HG03025 (cell line): Measurements from ENCODE around the gene DYRK1B.
"Not testable (repeated sequence)": the region's sequence is repeated elsewhere in the genome, so short reads cannot be mapped to it uniquely, and the experiment has no call there.

Source experiments
- ATAC-seq: cut with Tn5 transposase; IDR thresholded peaks from one replicate; pipeline ENCODE4 v1.9.1; 2021; ENCODE audit warnings: mild to moderate bottlenecking, moderate library complexity; ENCODE audit not compliant: unreplicated experiment, low FRiP score

The DYRK1B gene

DNA sequence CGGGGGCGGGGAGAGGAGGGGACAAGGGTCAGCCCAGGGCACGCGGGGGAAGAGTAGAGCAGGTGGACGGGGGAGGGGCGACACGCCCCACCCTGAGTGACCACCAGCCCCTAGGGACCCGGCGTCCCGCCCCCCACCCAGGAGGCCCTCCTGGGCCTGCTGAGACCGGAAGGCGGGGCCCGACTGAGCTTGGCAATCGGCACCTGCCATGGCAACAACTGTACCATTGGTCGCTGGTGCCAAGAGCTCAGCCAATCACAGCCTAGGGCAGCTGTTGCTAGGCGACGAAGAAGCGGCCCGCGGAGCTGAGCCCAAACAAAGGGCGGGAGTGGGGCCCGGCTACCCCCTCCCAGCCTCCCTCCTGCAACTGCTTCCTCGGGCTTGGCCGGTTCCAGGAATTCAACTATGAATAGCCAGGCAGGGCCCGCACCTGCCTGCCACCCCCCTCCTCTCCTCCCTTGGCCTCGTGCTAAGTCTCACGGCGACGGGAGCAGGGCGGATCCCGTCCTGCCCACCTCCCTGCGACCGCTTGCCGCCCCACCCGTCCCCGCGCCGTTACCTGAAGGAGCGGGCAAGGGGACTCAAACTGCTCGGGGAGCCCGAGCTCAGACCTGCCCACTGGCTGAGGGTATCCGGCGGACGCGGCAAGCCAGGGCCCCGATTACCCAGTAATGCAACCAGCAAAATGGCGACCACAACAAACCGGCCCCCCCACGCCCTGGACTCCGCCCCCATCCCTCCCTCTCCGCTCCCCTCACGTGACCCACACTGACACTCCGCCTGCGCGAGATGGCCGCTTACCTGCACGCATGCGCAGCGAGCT, at the start of gene DYRK1B:
Gene DYRK1B (minus strand): TSS at position 699 of the 823 bp plus-strand sequence. CDS start 2,295 bp downstream, outside the sequence.
- ATAC-seq: peak; percentile 74

DNA sequence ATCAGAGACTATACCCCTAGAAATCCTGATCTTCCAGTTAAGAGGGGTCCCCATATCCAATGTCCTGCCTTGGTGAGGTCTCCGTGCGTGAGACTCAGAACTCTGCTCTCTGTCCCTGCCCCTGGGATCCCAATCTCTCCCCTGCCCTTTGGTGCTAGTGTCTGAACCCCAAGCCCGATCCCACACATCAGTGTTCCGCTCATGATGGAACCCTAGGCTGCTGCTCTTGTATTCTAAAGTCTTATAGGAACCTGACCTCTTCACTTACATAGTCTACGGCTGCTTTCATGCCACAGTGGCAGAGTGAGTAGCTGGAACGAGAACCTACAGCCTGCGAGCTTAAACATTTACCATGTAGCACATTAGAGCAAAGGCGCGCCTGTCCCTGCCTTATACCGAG, 48.7 kb upstream of the DYRK1B start:
- ATAC-seq: not testable (repeated sequence)

DNA sequence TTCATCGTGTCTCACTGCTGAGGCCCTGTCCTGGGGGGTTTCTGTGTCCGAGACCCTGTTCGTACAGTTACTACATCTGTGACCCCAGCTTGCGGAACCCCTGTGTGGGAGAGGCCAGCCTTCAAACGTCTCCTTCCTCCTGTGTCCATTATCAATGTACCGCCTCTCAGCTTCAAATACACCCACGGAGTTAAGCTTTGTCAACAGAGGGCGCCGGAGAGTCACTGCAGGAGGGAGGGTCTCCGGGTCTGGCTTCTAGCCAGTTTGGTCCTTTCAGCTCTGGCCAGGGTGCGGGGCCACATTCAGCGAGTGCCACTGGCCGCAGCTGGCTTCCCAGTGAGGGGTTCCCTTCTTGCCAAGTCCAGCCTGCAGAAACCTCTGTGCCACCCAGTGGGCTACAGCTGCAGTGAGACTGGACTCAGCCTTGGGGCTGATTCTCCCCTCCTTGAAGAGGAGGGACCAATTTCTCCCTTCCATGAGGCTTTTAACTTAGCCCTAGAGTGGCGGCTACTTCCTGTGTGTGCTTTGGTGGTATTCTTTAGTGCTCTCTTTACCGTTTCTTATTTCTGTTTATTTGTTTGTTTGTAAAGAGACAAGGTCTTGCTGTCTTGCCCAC, 47.6 kb upstream of the DYRK1B start:
- ATAC-seq: not testable (repeated sequence)

DNA sequence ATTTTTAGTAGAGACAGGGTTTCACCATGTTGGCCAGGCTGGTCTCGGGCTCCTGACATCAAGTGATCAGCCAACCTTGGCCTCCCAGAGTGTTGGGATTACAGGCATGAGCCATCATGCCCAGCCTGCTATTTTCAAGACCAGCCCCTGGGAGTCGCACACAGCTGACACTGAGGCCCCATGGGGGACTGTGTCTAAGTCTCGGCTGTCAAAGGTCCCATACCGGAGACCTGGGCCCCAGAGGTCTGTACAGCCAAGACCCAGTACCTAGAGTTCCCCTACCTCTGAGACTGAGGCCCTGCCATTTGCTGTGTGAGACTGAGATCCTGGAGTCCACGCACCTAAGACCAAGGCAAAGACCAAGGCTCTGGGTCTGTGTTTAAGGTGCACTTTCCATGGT, 46.3 kb upstream of the DYRK1B start:
- ATAC-seq: not testable (repeated sequence)

DNA sequence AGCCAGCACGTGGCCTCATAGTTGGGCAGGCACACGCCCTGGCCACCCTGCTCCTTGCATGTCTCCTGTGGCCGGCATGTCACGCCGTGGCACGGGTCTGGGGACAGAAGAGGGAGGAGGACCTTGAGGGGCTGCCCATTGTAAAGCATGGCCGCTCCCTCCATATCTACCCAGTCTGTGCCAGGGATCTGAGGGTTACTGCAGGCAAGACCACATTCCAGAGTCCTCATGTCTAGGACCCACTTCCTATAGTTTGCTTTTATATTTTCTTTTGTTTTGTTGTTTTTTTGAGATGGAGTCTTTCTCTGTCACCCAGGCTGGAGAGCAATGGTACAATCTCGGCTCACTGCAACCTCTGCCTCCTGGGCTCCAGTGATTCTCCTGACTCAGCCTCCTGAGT, 45.8 kb upstream of the DYRK1B start:
- not testable (repeated sequence) for ATAC-seq

DNA sequence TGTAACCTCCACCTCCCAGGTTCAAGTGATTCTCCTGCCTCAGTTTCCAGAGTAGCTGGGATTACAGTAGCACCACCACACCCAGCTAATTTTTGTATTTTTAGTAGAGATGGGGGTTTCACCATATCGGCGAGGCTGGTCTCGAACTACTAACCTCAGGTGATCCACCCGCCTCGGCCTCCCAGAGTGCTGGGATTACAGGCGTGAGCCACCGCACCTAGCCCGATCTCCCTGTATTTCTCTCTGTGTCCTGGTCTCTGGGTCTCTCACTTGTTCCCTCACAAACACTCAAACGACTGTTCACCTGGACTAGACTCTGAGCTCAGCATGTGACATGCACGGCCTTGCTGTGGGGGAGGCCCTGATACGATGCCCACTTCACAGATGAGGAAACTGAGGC, 44.9 kb upstream of the DYRK1B start:
- ATAC-seq: not testable (repeated sequence)

DNA sequence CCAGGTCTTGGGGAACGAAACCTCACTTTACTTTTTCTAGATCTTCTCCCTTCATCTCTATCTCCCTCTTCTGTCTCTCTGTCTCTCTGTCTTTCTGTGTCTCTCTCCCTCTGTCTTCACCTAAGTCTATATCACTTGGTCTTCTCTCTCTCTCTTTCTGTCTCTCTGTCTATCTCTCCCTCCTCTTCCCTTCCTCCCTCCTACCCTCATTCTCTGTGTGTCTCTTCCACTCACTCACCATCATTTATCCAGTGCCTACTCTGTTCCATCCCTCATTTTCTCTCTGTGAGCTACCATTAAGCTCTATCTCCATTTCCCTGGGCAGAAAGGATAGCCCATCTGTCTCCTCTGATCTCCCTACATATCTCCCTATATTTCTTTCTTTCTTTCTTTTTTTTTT, 44.4 kb upstream of the DYRK1B start:
- no peak for ATAC-seq

DNA sequence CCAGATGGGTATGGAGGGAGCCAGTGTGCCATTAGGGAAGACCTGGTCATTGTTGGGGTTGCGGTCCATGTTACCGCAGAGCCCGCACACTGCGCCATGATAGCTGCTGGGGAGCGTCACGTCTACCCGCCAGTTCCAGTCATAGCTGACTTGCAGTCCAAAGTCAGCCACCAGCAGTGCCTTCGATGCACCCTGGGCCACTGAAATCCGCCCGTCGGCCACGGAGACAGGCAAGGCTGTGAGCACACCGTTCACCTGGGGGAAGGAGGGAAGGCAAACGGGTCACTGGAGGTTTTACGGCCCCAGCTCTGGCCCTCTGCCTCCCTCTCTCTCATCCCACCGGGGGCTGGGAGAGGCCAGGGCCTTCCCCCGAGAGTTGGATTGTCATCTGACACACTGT, 44.0 kb upstream of the DYRK1B start:
- ATAC-seq: not testable (repeated sequence)

DNA sequence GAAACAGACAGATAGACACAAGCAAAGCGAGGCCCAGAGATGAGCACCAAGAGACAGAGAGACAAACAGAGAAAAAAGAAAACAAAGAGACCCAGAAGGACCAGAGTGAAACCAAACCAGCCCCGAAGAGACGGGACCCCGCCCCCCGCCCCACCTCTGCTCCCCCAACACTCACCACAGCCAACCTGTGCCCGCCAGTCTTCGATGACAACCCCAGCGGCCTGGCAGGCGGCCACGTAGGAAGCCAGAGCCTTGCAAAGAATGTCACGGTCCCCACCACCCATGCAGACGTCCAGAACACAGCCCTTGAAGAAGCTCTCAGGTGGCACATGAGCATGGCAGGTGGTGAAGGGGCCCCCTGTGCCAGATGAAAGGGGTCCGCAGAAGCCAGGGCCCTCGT, 43.5 kb upstream of the DYRK1B start:
- not testable (repeated sequence) for ATAC-seq

DNA sequence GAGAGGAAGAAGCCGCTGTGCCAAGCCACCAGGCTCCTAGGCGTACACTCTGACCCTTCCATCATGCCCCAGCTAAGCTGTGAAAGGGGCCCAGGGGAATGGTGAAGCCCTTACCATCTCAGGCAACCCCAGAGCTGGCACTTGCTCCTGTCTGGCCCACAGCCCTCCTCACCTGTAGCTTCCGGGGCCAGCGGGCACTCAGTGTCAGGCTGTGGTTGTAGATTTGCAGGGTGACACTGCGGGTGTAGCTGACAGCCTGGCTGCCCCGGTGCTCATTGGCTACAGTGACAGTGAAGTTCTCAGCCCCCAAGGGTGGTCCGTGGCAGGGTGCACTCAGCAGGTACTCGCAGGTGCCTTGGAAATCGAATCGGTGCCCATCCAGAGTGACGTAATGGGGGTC, 42.5 kb upstream of the DYRK1B start:
- not testable (repeated sequence) for ATAC-seq

DNA sequence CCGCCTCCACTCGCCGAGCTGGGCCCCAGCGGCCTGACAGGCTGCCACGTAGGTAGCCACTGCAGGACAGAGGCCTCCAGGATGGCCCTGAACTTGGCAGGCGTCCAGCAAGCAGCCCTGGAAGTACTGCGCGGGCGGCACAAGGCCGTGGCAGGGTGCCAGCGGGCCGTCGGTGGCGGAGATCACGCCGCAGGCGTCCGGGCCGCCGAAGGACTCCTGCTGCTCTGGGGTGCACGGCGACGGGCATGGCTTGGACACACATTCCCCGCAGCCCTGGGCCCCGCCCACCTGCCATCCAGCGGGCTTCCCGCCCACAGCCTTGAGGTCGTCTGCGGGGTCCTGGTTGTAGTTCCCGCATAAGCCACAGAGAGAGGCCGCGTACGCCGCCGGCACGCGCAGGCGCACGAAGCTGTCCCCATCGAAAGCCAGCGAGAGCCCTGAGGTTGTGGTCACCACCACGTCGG, 41.5 kb upstream of the DYRK1B start:
- not testable (repeated sequence) for ATAC-seq

DNA sequence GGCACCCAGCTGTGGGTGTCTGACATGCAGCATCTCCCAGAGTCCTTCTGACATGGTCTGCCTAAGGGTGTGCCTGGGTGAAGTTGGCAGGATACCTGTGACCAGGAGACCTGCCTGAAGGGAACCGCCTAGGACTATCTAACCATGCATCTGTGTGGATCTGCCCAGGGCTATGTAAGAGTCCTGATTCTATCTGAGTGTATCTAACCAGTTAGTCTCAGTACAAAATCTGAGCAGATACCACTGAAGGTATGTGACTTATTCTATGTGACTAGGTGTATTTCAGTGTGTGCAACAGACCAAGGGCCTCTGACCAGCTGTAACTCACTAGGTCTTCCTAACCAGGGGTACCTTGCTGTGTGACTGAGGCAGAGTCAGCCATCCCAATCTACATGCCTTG, 40.4 kb upstream of the DYRK1B start:
- ATAC-seq: no peak

DNA sequence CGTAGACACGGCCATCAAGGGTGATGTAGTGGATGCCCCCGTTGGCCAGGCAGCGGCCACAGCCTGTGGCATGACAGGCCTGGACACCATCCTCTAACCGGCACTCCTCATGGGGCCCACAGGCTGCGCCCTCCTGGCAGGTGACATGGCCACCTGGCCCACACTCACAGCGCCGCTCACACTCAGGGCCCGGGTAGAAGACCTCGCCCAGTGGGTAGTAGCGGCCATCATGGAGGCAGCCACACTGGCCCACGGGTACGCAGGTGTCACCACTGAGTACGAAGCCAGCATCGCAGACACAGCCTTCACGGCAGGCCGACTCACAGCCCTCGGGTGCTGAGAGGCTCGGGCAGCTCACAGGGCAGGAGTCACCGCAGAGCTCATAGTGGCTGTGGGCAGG, 39.4 kb upstream of the DYRK1B start:
- no peak for ATAC-seq

DNA sequence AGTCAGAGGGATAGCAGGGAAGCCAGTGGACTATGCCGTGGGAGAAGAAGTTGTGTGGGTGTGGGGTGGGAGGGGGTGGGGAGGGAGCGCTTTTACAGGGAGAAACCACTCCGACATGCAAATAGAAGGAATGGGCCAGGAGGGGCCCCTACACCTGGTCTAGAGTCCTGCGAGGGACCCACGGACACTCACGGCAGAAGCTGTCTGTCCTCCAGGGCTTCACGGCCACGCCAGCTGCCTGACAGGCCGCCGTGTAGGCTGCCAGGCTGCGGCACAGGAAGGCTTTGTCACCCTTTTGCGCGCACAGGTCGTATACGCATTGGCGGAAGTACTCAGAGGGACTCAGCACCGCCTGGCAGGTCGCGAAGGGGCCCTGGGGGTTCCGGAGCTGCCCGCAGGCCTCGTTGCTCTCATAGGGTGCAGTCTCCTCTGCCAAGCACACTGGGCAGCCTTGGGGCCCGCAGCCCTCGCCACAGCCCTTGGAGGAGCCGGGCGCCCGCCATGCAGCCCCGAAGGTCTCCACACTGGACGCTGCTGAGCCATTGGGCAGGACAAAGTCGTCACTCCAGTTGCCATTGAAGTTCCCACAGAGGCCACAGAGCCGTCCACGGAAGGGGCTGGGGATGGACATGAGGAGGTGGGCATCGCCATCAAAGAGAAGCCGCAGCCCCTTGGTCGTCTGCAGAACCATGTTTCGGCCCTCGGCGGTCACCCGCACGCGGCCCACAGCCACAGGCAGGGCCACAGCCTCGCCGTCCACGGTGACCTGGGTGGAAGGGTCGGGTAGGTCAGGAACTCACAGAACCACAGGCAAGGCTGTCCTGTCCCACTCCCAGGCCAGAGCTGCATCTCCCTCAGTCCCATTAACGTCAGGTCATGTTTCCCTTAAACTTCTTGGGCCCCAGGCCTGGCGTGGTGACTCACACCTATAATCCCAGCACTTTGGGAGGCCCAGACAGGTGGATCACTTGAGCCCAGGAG, 38.2 kb upstream of the DYRK1B start:
- no peak for ATAC-seq

DNA sequence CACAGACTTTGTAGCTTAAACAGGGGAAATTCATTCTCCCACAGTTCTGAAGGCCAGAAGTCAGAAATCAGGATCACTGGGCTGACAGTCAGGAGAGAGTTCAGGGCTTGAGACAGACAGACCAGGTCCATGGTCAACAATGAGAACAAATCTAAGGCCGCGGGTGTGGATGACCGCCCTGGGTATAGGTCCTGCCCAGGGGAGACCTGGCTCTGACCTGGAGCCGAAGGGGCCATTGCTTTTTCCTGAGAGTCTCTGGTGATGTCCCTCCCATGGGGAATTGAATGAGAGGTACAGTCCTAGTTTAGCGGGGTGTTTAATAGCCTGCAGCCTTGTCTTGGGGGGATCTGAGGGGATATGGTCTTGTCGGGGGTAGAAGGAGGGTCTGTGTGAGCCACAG, 37.4 kb upstream of the DYRK1B start:
- ATAC-seq: no peak

DNA sequence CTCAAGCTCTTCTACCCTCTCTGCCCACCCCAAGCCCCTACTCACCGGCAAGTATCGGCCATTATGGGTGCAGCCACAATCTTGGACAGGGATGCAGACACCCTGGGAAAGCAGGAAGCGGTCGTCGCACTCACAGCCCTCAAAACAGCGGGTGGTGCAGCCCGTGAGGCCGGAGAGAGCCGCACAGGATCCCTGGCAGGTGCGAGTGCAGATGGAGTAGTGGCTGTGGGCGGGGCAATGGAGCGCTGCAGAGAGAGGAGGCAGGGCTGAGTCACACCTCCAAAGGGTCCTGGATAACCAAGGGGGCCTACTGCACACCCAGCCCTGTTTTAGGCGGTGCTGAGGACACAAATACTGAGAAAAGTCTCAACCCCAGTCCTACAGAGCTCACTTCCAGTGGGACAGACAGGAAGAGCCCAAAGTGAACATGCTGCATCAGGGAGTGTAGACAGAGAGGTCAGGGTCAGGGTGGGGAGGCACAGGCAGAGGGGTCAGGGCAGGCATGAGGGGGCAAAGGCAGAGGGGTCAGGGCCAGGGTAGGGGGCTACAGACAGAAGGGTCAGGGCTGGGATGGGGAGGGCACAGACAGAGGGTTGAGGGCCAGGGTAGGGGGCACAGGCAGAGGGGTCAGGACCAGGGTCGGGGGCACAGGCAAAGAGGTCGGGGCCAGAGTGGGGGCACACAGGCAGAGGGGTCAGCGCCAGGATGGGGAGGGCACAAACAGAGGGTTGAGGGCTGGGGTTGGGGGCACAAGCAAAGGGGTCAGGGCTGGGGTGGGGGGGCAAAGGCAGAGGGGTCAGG, 36.4 kb upstream of the DYRK1B start:
- no peak for ATAC-seq

DNA sequence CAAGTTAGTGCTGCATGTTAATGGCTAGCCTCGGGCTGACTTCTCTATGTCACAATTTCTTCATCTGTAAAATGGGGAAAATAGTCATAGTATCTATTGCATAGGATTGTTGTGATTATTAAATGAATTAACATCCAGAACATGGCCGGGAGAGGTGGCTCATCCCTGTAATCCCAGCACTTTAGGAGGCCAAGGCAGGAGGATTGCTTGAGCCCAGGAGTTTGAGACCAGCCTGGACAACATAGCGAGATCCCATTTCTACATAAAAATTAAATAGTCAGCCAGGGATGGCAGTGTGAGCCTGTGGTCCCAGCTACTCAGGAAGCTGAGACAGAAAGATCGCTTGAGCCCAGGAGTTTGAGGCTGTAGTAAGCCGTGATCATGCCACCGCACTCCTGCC, 34.0 kb upstream of the DYRK1B start:
- ATAC-seq: no peak

DNA sequence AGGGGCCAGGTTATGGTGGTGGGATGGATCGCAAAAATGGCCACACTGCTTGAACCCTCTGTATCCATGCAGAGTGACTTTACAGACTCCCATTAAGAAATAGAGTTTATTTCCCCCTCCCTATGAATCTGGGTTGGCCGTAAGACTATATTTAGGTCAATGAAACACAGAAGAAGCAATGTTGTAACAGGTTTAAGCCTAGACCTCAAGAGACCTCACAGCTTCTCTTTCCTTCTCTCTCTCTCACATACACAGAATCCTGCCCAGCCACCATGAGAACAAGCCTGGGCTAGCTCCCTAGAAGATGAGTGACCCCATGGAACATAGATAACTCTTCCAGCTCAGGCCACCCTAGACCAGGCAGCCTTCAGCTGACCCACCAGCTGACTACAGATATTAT, 33.2 kb upstream of the DYRK1B start:
- ATAC-seq: no peak

DNA sequence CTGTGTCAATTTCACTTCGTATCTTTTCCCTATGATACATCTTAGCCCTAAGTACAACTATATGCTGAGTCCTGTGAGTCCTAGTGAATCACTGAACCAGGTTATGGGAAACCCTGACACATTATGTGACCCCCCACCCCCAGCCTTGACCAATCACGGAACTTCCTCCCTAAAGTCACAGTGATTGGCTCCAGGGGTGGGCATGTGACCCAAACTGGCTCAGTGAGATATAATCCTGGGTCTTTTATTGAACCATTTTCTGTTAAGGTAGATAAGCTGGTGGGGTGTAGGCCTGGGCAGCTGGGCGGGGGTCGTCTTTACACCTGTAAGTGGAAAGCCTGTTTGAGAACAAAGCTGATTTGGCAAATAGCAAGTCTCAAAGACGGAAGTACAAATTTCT, 32.0 kb upstream of the DYRK1B start:
- ATAC-seq: no peak

DNA sequence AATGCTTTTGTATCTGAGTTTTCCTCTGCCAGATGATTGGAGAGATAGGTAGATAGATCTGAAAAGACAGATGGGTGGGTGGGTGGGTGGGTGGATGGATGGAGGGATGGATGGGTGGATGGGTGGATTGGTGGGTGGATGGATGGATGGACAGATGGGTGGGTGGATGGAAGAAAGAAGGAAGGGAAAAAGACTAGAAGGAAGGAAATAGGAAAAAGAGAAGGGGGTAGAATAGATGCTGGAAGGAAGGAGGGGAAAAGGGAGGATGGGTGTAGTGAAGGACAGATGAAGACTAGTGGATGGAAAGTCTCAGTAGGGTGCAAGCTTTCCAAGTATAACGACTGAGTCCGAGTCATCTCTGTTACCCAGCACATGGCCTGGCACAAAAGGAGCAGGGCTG, 31.2 kb upstream of the DYRK1B start:
- no peak for ATAC-seq
